Measurements from ENCODE around the gene TFR2.

TFR2 gene

DNA sequence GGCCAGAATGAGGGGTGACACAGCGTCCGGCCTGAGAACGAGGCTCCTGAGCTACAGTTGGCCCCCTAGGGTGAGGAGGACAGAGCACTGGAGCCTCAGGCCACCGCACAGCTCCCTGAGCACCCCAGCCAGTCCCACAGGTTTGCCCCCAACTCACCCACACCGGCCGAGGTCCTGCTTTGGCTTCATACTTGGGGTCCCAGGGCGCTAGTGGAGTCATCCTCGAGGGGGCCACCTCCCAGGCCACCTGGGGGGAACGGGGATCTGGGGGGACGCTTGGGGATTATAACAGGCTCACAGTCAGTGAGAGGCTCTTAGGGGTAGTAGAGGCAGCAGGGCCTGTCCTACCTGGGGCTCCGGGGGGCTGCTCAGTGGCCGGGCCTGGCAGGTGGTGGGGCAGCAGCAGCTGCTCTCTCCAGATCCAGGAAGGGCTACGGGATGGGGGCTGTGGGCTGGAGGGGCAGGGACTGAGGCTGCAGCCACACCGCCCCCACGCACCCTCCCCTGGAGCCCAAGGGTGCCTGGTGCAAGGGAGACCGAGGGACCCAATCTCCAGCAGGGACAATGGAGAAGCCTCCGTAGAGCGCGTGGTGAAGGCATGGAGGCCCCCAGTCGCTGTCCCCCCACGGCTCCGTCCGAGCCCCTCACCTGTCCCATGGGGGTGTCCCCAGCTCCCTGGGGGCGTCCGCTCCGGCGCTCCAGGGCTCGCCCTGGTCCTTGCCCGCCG lies 68.2 kb downstream of the TFR2 start:
- DNase-seq (ENCODE audit: low read depth): no peak

DNA sequence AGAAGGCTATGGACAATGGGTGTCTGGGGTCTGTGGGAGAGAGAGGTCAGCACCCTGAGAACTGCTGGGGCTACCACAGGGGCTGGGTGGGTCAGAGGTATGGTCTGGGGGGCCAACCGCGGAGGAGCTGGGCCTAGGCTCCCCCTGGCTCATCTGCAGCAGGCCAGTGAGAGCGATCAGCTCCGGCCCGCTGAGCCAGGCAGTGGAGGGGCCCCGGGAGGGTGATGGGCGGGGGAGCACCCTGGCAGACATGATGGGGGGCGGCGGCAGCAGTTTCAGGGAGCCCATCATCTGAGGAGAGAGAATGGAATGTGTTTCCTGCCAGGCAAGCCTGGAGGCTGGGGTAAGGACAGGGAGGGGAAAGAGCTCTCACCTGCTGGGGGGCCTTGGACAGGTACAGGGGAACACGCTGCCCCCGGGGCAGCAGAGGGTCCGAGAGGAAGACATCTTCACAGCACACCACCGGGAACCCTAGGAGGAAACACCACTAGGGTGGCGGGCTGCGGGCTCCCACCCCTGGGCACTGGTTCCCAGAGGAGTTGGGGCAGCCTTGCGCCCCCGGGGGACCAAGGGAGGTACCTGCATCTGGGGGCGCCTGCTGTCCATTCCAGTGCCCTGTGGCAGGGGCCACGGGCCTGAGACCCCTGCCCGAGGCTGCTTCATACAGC lies 68.9 kb downstream of the TFR2 start:
- DNase-seq (ENCODE audit: low read depth): no peak

DNA sequence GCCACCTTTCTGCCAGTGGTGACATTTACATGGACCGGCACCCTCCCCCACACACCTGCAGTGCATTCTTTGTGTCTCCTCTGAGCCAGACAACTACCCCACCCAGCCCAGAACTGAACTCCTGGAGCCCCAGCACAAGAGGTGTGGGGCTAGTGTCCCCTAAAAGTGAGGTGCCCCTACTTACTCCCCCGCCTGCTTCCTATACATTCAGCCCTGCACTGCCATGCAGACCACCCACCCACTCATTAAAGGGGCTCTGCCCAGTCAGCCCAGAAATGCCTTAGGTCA lies 69.6 kb downstream of the TFR2 start:
- no peak for DNase-seq (ENCODE audit: low read depth)

DNA sequence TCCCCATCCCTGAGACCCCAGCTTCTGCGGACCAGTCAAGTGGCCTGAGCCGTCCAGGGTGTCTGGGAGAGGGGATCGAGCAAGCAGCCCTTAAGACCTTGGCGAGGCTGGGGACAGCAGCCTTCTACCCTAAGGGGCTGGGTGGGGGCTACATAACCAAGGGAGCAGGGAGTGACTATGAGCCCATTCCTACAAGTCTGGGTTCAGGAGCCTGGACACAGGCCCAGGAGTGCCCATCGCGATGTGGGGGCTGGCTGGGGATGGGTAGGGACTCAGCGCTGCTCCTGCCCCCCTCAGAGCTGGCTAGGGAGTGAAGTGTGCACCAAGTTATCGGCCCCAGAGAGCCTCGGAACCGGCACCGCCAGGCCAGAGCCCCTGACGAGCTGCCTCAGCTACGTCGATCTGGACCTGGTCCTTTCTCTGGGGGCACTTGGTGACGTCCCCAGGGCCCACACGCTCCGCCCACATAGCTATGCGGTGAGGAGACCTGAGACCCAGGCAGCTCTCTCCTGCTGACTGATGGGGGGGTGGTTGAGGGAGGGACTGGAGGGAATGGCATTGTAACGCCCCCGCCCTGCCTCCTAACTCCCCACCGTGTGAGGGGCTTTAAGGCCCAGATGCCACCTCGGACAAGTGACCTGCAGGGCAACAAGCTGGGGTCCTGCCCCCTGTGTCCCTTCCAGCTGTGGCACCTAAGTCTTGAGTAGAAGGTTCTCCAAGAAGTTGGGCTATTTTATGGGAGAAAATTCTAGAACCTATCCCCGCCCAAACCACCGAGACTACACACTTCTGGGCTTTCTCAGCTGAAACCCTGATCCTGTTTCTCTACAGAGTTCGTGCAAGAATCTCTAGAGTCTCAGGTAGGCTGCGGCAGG lies 70.2 kb downstream of the TFR2 start:
- DNase-seq (ENCODE audit: low read depth): no peak
